ENCODE data around the gene ABLIM3. TPM values are rescaled to one million over a fixed set of nuclear protein-coding genes. Genes with fewer than 3 reads are reported as not detected.

ABLIM3 gene
- polyA plus RNA-seq, 1 donor, result 7.2 TPM

GRCh38 chr5:149282027-149282965 lies 141.0 kb downstream of the ABLIM3 start:
- H3K36me3 ChIP-seq (ENCODE audit: control insufficient read depth, insufficient read depth, low read length), result no peaks in the 10 kb centered on the region
- no peaks in the 10 kb centered on the region for H3K9me3 ChIP-seq (ENCODE audit: control insufficient read depth, low read depth, low read length)
- H3K27ac ChIP-seq (ENCODE audit: low read length), result no peak overlapping the region
- 93% methylated on average over 5 of the region's 12 CpGs for WGBS (ENCODE audit: insufficient coverage, low lambda C conversion rate)
- no peak for DNase-seq
- no peak overlapping the region for H3K4me3 ChIP-seq (ENCODE audit: low read length)
- H3K27me3 ChIP-seq (ENCODE audit: control insufficient read depth, insufficient read depth, low read length), result peaks cover 6% of the 10 kb centered on the region
- no peaks in the 10 kb centered on the region for H3K4me1 ChIP-seq (ENCODE audit: control insufficient read depth, insufficient read depth, low read length)

- Histone ChIP-seq H3K36me3 (ENCODE audit: control insufficient read depth, insufficient read depth, low read length) (no peaks in the 10 kb centered on the region), H3K9me3 (ENCODE audit: control insufficient read depth, low read depth, low read length) (no peaks in the 10 kb centered on the region), H3K4me1 (ENCODE audit: control insufficient read depth, insufficient read depth, low read length) (no peaks in the 10 kb centered on the region), H3K27me3 (ENCODE audit: control insufficient read depth, insufficient read depth, low read length) (peaks cover 6% of the 10 kb centered on the region), H3K4me3 (ENCODE audit: low read length) (no peak overlapping the region), H3K27ac (ENCODE audit: low read length) (no peak overlapping the region)
- WGBS (ENCODE audit: insufficient coverage, low lambda C conversion rate), result no CpG with 5 or more reads among the region's 5 CpGs
- no peak for DNase-seq
Measured at GRCh38 chr5:149282966-149283332, 141.7 kb downstream of the ABLIM3 start.

GRCh38 chr5:149283626-149284480 lies 142.6 kb downstream of the ABLIM3 start:
- no peak overlapping the region for H3K27ac ChIP-seq (ENCODE audit: low read length)
- no peaks in the 10 kb centered on the region for H3K9me3 ChIP-seq (ENCODE audit: control insufficient read depth, low read depth, low read length)
- no peak overlapping the region for H3K4me3 ChIP-seq (ENCODE audit: low read length)
- no peak for DNase-seq
- peaks cover 6% of the 10 kb centered on the region for H3K27me3 ChIP-seq (ENCODE audit: control insufficient read depth, insufficient read depth, low read length)
- no peaks in the 10 kb centered on the region for H3K4me1 ChIP-seq (ENCODE audit: control insufficient read depth, insufficient read depth, low read length)
- no peaks in the 10 kb centered on the region for H3K36me3 ChIP-seq (ENCODE audit: control insufficient read depth, insufficient read depth, low read length)
- WGBS (ENCODE audit: insufficient coverage, low lambda C conversion rate), result 75% methylated on average over 1 of the region's 11 CpGs

- 33% methylated on average over 1 of the region's 5 CpGs for WGBS (ENCODE audit: insufficient coverage, low lambda C conversion rate)
- peaks cover 6% of the 10 kb centered on the region for H3K27me3 ChIP-seq (ENCODE audit: control insufficient read depth, insufficient read depth, low read length)
- H3K4me1 ChIP-seq (ENCODE audit: control insufficient read depth, insufficient read depth, low read length), result no peaks in the 10 kb centered on the region
- no peaks in the 10 kb centered on the region for H3K36me3 ChIP-seq (ENCODE audit: control insufficient read depth, insufficient read depth, low read length)
- peak; percentile 75 to 89 for DNase-seq
- H3K9me3 ChIP-seq (ENCODE audit: control insufficient read depth, low read depth, low read length), result no peaks in the 10 kb centered on the region
- H3K4me3 ChIP-seq (ENCODE audit: low read length), result no peak overlapping the region
- H3K27ac ChIP-seq (ENCODE audit: low read length), result no peak overlapping the region
Measured at GRCh38 chr5:149284501-149284900, 143.2 kb downstream of the ABLIM3 start.

- Histone ChIP-seq H3K4me3 (ENCODE audit: low read length) (no peak overlapping the region), H3K27me3 (ENCODE audit: control insufficient read depth, insufficient read depth, low read length) (peaks cover 4% of the 10 kb centered on the region), H3K27ac (ENCODE audit: low read length) (no peak overlapping the region)
Measured at GRCh38 chr5:149285153-149285552, 143.9 kb downstream of the ABLIM3 start.

GRCh38 chr5:149288436-149288835 lies 147.1 kb downstream of the ABLIM3 start:
- WGBS (ENCODE audit: insufficient coverage, low lambda C conversion rate), result no CpG with 5 or more reads among the region's 8 CpGs
- no peak for DNase-seq
- Histone ChIP-seq H3K27ac (ENCODE audit: low read length) (peak overlapping the region; percentile 2), H3K36me3 (ENCODE audit: control insufficient read depth, insufficient read depth, low read length) (no peaks in the 10 kb centered on the region), H3K4me1 (ENCODE audit: control insufficient read depth, insufficient read depth, low read length) (no peaks in the 10 kb centered on the region), H3K9me3 (ENCODE audit: control insufficient read depth, low read depth, low read length) (no peaks in the 10 kb centered on the region), H3K4me3 (ENCODE audit: low read length) (no peak overlapping the region), H3K27me3 (ENCODE audit: control insufficient read depth, insufficient read depth, low read length) (no peaks in the 10 kb centered on the region)

More at GRCh38 chr5:149285153-149285552, 143.9 kb downstream of the ABLIM3 start:
- no CpG with 5 or more reads among the region's 1 CpG for WGBS (ENCODE audit: insufficient coverage, low lambda C conversion rate)
- no peaks in the 10 kb centered on the region for H3K4me1 ChIP-seq (ENCODE audit: control insufficient read depth, insufficient read depth, low read length)
- no peaks in the 10 kb centered on the region for H3K9me3 ChIP-seq (ENCODE audit: control insufficient read depth, low read depth, low read length)
- H3K36me3 ChIP-seq (ENCODE audit: control insufficient read depth, insufficient read depth, low read length), result no peaks in the 10 kb centered on the region
- DNase-seq, result no peak

- Histone ChIP-seq H3K4me3 (ENCODE audit: low read length) (no peak overlapping the region), H3K27me3 (ENCODE audit: control insufficient read depth, insufficient read depth, low read length) (no peaks in the 10 kb centered on the region), H3K9me3 (ENCODE audit: control insufficient read depth, low read depth, low read length) (no peaks in the 10 kb centered on the region), H3K36me3 (ENCODE audit: control insufficient read depth, insufficient read depth, low read length) (no peaks in the 10 kb centered on the region), H3K27ac (ENCODE audit: low read length) (peak overlapping the region; percentile 33), H3K4me1 (ENCODE audit: control insufficient read depth, insufficient read depth, low read length) (no peaks in the 10 kb centered on the region)
- WGBS (ENCODE audit: insufficient coverage, low lambda C conversion rate), result 90% methylated on average over 2 of the region's 7 CpGs
- no peak for DNase-seq
Measured at GRCh38 chr5:149289301-149289700, 148.0 kb downstream of the ABLIM3 start.

- H3K4me3 ChIP-seq (ENCODE audit: low read length), result no peak overlapping the region
- no peak overlapping the region for H3K27ac ChIP-seq (ENCODE audit: low read length)
- no peaks in the 10 kb centered on the region for H3K9me3 ChIP-seq (ENCODE audit: control insufficient read depth, low read depth, low read length)
- no peaks in the 10 kb centered on the region for H3K27me3 ChIP-seq (ENCODE audit: control insufficient read depth, insufficient read depth, low read length)
- H3K36me3 ChIP-seq (ENCODE audit: control insufficient read depth, insufficient read depth, low read length), result no peaks in the 10 kb centered on the region
- no peak for DNase-seq
- peaks cover 29% of the 10 kb centered on the region for H3K4me1 ChIP-seq (ENCODE audit: control insufficient read depth, insufficient read depth, low read length)
- WGBS (ENCODE audit: insufficient coverage, low lambda C conversion rate), result 35% methylated on average over 2 of the region's 10 CpGs
Measured at GRCh38 chr5:149294872-149295829, 153.9 kb downstream of the ABLIM3 start.

- Histone ChIP-seq H3K4me3 (ENCODE audit: low read length) (no peak overlapping the region), H3K36me3 (ENCODE audit: control insufficient read depth, insufficient read depth, low read length) (no peaks in the 10 kb centered on the region), H3K27me3 (ENCODE audit: control insufficient read depth, insufficient read depth, low read length) (no peaks in the 10 kb centered on the region), H3K9me3 (ENCODE audit: control insufficient read depth, low read depth, low read length) (no peaks in the 10 kb centered on the region), H3K27ac (ENCODE audit: low read length) (peak overlapping the region; percentile 66), H3K4me1 (ENCODE audit: control insufficient read depth, insufficient read depth, low read length) (peaks cover 37% of the 10 kb centered on the region)
- DNase-seq, result peak; percentile 64 to 74
- no CpG with 5 or more reads among the region's 5 CpGs for WGBS (ENCODE audit: insufficient coverage, low lambda C conversion rate)
Measured at GRCh38 chr5:149297340-149298025, 156.2 kb downstream of the ABLIM3 start.
